T-helper 17 cell (primary cell): ENCODE results near the gene STBD1. TPM values are rescaled to one million over a fixed set of nuclear protein-coding genes. Genes with fewer than 3 reads are reported as not detected.

Experiments used
- ATAC-seq: fragments of 150-1000 bp; cut with Tn5 transposase; 2 replicates; pipeline ENCODE4 v1.10.0; 2021; ENCODE audit warnings: mild to moderate bottlenecking, moderate library complexity
- DNase-seq, 3 donors: peaks; one replicate each; pipeline versions ENCODE4 v3.0.0 to v3.0.0-alpha.2; 2020 to 2021
- H3K9me3 ChIP-seq: one replicate; pipeline ENCODE4 v1.7.0; 2013; ENCODE audit warnings: low read length, mild to moderate bottlenecking; ENCODE audit not compliant: control insufficient read depth, poor library complexity, severe bottlenecking
- H3K27ac Mint-ChIP-seq: one replicate; pipeline ENCODE4 v1.8.0; 2022; ENCODE audit warnings: mild to moderate bottlenecking, moderate library complexity, mixed read lengths
- H3K27me3 Mint-ChIP-seq: one replicate; pipeline ENCODE4 v1.8.0; 2022; ENCODE audit warnings: mixed read lengths
- H3K36me3 Mint-ChIP-seq: one replicate; pipeline ENCODE4 v1.8.0; 2022; ENCODE audit warnings: low read depth, mixed read lengths
- H3K4me1 Mint-ChIP-seq: one replicate; pipeline ENCODE4 v1.8.0; 2022; ENCODE audit warnings: mild to moderate bottlenecking, mixed read lengths
- H3K4me3 Mint-ChIP-seq: one replicate; pipeline ENCODE4 v1.8.0; 2022; ENCODE audit warnings: mild to moderate bottlenecking, moderate library complexity, mixed read lengths
- total RNA-seq, 4 donors: library from RNA in 2 of 4; stranded (reverse) in 2 of 4; gene quantifications; one replicate each; pipeline ENCODE4 v1.2.3 and lab custom pipeline; 2022 to 2026

STBD1 gene
- total RNA-seq, 2 donors from 2014 or later = 0.15 to 0.16 TPM

DNA sequence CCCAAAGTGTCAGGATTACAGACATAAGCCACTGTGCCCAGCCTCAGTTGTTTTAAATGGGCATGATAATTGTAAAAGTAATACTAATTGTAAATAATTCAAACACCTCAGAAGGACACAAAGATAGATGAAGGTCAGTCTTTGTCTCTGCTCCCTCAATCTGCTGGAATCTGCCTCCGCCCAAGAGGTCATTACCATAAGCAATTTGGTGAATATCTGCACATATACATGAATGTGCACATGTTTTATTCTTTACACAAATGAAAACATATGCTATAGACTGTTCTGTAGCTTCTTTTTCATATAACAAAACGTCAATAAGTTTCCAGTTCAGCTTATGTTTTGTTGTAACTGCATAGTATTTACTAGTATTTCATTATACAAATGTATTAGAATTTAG, 7.0 kb downstream of the STBD1 start:
- H3K9me3 ChIP-seq = peaks cover 9% of the 10 kb centered on the region
- H3K27ac Mint-ChIP-seq = no peak overlapping the region
- peaks cover 11% of the 10 kb centered on the region for H3K4me1 Mint-ChIP-seq
- no peak for ATAC-seq
- H3K27me3 Mint-ChIP-seq = peaks cover 5% of the 10 kb centered on the region
- H3K4me3 Mint-ChIP-seq = no peak overlapping the region
- no peak for DNase-seq
- no peaks in the 10 kb centered on the region for H3K36me3 Mint-ChIP-seq

GRCh38 chr4:76315267-76315918, 8.9 kb downstream of the STBD1 start:
- Mint-ChIP-seq H3K4me1 (peaks cover 2% of the 10 kb centered on the region), H3K4me3 (no peak overlapping the region), H3K27me3 (no peaks in the 10 kb centered on the region), H3K36me3 (no peaks in the 10 kb centered on the region), H3K27ac (no peak overlapping the region)
- peaks cover 9% of the 10 kb centered on the region for H3K9me3 ChIP-seq
- ATAC-seq = no peak
- DNase-seq = no peak

- no peaks in the 10 kb centered on the region for H3K4me1 Mint-ChIP-seq
- H3K27ac Mint-ChIP-seq = no peak overlapping the region
- peaks cover 9% of the 10 kb centered on the region for H3K9me3 ChIP-seq
- H3K4me3 Mint-ChIP-seq = no peak overlapping the region
- ATAC-seq = no peak
- no peaks in the 10 kb centered on the region for H3K27me3 Mint-ChIP-seq
- H3K36me3 Mint-ChIP-seq = no peaks in the 10 kb centered on the region
- DNase-seq = no peak
Observed at GRCh38 chr4:76316131-76316530, 9.6 kb downstream of the STBD1 start.

- ATAC-seq (no peak), DNase-seq (no peak)
- Mint-ChIP-seq H3K4me1 (no peaks in the 10 kb centered on the region), H3K27ac (no peak overlapping the region), H3K4me3 (no peak overlapping the region), H3K36me3 (no peaks in the 10 kb centered on the region), H3K27me3 (no peaks in the 10 kb centered on the region)
- peaks cover 4% of the 10 kb centered on the region for H3K9me3 ChIP-seq
Observed at GRCh38 chr4:76322236-76322635, 15.7 kb downstream of the STBD1 start.

- no peaks in the 10 kb centered on the region for H3K36me3 Mint-ChIP-seq
- H3K9me3 ChIP-seq = peaks cover 4% of the 10 kb centered on the region
- H3K27me3 Mint-ChIP-seq = no peaks in the 10 kb centered on the region
- ATAC-seq = no peak
- DNase-seq = no peak
- no peak overlapping the region for H3K4me3 Mint-ChIP-seq
- no peak overlapping the region for H3K27ac Mint-ChIP-seq
- H3K4me1 Mint-ChIP-seq = no peaks in the 10 kb centered on the region
Observed at GRCh38 chr4:76325072-76325471, 18.5 kb downstream of the STBD1 start.

DNA sequence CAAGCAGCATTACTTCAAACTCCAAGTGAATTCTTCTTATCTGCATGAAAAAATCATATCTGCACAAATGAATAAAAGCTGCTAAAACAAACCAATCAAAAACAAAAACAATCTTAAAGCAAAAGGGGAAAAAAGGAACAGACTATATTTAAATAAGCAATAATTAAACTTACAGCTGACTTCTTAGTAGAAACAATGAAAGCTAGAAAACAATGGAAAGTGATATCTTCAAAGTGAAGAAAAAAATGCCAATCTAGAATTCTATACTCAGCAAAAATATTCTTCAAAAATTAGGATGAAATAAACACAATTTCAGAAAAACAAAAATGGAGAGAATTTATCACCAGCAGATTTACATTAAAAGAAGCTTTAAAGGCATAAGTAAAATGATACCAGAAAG, 20.0 kb downstream of the STBD1 start:
- Mint-ChIP-seq H3K4me3 (no peak overlapping the region), H3K27me3 (no peaks in the 10 kb centered on the region), H3K27ac (no peak overlapping the region), H3K4me1 (no peaks in the 10 kb centered on the region), H3K36me3 (no peaks in the 10 kb centered on the region)
- no peak for DNase-seq
- peaks cover 4% of the 10 kb centered on the region for H3K9me3 ChIP-seq
- ATAC-seq = no peak

DNA sequence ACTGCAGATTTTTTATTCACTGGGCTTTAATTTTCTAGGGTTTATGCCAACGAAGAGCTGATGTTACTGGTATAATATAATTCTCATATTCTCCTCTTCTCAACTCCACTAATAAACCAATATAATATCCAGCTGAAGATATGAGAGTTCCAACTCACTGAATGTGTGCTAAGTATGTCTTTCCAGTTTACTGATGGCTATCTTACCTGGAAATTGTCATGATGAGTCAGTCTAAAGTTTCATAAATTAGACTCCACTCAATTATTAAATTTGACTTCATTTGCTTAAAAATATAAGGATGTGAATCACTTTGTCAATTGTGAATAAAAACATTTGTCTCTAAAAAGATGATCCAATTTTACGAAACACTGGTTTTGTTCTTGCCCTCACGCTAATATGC, 28.4 kb downstream of the STBD1 start:
- Mint-ChIP-seq H3K27ac (no peak overlapping the region), H3K27me3 (peaks cover 18% of the 10 kb centered on the region)

DNA sequence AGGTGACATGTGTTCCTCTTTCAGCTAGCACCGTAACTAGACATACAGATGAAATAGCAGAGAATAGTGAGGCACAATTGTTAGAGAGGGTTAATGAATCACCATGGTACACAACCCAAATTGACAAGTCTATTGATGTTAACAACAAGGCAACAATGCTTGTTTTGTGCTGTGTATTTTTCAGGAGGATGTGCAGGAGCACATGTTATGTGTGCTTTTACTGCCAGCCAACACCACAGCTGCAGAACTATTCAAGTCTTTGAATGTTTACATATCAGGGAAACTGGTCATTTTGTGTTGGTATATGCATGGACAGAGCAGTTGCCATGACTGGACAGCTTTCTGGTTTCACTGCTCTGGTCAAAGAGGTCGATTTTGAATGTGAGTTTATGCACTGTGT, 32.8 kb downstream of the STBD1 start:
- no peak overlapping the region for H3K27ac Mint-ChIP-seq
- no peak for ATAC-seq
- no peaks in the 10 kb centered on the region for H3K36me3 Mint-ChIP-seq
- H3K4me3 Mint-ChIP-seq = no peak overlapping the region
- H3K27me3 Mint-ChIP-seq = peaks cover 22% of the 10 kb centered on the region
- no peaks in the 10 kb centered on the region for H3K4me1 Mint-ChIP-seq
- no peaks in the 10 kb centered on the region for H3K9me3 ChIP-seq
- no peak for DNase-seq

More for the DNA sequence above, 28.4 kb downstream of the STBD1 start:
- H3K9me3 ChIP-seq = no peaks in the 10 kb centered on the region
- Mint-ChIP-seq H3K36me3 (no peaks in the 10 kb centered on the region), H3K4me3 (no peak overlapping the region), H3K4me1 (no peaks in the 10 kb centered on the region)
- no peak for ATAC-seq
- no peak for DNase-seq

- ATAC-seq = no peak
Observed at GRCh38 chr4:76341063-76341462, 34.5 kb downstream of the STBD1 start.

DNA sequence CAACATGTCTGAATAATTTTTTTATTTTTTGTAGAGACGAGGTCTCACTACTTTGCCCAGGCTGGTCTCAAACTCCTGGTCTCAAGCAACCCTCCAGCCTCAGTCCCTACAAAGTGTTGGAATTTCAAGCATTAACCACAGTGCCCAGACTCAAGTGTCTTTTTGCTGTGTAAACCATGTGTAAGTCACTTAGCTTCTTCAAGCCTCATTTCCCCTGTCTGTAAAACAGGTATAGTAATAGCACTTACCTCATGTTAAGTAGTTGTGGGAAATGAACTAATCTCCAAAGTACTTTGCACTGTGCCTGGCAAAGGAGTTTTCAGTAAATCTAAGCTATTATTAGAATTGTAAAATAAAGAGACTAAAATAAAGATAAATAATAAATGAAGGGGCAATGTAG, 35.7 kb downstream of the STBD1 start:
- no peak overlapping the region for H3K4me3 Mint-ChIP-seq
- H3K27ac Mint-ChIP-seq = no peak overlapping the region
- peaks cover 32% of the 10 kb centered on the region for H3K27me3 Mint-ChIP-seq
- ATAC-seq (no peak), DNase-seq (no peak)
- no peaks in the 10 kb centered on the region for H3K9me3 ChIP-seq
- peaks cover 2% of the 10 kb centered on the region for H3K36me3 Mint-ChIP-seq
- no peaks in the 10 kb centered on the region for H3K4me1 Mint-ChIP-seq

More at GRCh38 chr4:76341063-76341462, 34.5 kb downstream of the STBD1 start:
- Mint-ChIP-seq H3K36me3 (peaks cover 2% of the 10 kb centered on the region), H3K27ac (no peak overlapping the region), H3K4me3 (no peak overlapping the region), H3K4me1 (no peaks in the 10 kb centered on the region), H3K27me3 (peaks cover 32% of the 10 kb centered on the region)
- no peaks in the 10 kb centered on the region for H3K9me3 ChIP-seq
- no peak for DNase-seq

- H3K36me3 Mint-ChIP-seq = peaks cover 4% of the 10 kb centered on the region
- H3K27ac Mint-ChIP-seq = no peak overlapping the region
- no peaks in the 10 kb centered on the region for H3K9me3 ChIP-seq
- no peak for ATAC-seq
- H3K27me3 Mint-ChIP-seq = peaks cover 30% of the 10 kb centered on the region
- no peaks in the 10 kb centered on the region for H3K4me1 Mint-ChIP-seq
- H3K4me3 Mint-ChIP-seq = no peak overlapping the region
- DNase-seq = no peak
Observed at GRCh38 chr4:76342803-76343202, 36.3 kb downstream of the STBD1 start.

DNA sequence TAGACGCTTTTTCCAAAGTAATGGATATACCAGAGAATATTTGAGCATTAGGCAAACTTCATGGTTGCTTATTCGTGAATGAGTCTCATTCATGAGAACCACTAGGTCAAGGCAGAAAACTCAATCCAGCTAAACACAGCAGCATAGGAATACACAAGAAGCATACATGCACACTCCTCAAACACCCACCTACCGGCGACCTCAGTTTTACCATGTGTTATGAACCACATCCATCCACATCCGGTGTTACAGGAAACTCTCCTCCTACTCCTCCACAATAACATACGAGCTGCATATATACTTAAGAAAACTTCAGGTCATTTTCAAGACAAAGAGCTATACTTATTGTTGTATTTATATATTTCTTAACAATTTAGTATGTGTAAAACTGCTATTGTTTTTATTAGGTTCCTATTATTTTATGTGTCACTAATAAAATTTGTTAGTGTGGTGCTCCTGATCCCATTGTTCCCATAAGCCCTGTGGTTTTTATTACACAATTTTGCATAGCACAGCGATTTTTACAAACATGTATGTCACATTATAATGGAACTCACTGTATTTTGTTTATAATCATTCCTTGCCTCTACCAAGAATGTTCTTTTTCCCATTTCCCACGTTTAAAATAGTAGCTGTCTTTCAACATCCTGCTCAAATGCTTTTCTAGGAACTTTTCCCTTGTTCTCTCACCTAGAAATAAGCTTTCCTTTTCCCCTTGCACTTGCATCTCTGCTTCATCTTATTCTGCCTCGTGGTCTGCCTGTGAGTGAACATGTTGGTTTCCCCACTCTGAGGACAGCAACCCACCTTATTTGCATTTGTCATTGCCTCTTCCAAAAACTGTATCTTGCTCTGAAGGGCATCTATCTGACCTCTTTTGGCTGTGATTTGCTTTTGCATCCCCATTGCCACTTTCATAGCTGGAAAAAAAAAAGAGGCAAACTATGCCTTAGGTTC, 48.3 kb downstream of the STBD1 start:
- Mint-ChIP-seq H3K36me3 (peaks cover 3% of the 10 kb centered on the region), H3K27ac (no peak overlapping the region), H3K27me3 (no peaks in the 10 kb centered on the region), H3K4me1 (peaks cover 7% of the 10 kb centered on the region), H3K4me3 (no peak overlapping the region)
- DNase-seq (no peak), ATAC-seq (peak; percentile 41)
- no peaks in the 10 kb centered on the region for H3K9me3 ChIP-seq

GRCh38 chr4:76357981-76358380, 51.4 kb downstream of the STBD1 start:
- H3K4me3 Mint-ChIP-seq = no peak overlapping the region
- no peak for ATAC-seq
- no peak overlapping the region for H3K27ac Mint-ChIP-seq
- no peak for DNase-seq
- H3K4me1 Mint-ChIP-seq = peaks cover 7% of the 10 kb centered on the region
- H3K36me3 Mint-ChIP-seq = peaks cover 3% of the 10 kb centered on the region
- no peaks in the 10 kb centered on the region for H3K27me3 Mint-ChIP-seq
- H3K9me3 ChIP-seq = no peaks in the 10 kb centered on the region
